NCI-H146 treated with DMSO at 0.1 percent for 48 hours (cell line): ENCODE results near the gene BCOR.

ENCODE experiments used
- DNase-seq: peaks from one replicate; lab custom pipeline; 2025; ENCODE audit not compliant: unreplicated experiment; lab: John Stamatoyannopoulos, UW

Gene BCOR

DNA sequence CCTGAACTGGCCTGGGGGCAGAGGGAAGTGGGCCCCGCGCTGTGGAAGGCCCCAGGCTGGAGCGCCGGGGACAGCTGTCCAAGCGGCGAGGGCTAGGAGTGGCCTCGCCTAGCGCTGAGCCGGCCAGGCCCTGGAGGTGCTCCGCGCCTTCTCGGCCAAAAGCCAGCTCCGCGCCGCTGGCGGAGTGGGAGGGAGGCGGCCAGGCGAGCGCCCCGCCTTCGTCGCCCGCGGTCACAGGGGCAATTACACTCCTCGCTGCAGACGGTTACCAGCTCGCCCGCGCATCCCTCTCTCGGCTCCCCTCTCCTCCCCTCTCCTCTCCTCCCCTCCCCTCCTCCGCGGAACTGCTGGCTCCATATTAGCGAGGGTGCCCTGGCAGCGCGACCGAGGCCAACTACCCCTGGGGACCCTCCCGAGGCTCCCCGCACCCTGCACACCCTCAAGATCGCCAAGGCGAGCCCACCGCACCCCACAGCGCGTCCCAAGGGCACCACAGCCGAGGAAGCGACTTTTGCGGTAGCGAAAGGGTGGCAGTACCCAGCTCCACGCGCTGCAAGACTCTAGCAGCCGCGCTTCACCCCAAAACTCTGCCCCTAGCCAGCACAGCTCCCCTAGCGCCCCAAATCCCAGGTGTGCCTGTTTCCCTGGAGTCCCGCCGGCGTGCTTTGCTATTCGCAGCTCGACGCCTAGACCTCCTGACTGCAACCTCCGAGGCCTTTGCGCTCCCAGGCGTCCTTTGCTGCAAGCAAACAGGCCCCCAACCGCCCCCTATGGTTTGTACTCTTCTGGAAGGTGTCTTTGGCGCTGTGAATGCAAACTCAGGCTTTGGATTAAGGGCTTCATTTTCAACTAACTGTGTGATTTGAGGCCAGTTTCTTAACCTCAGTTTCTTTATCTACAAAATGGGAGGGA lies 91.4 kb downstream of the BCOR start:
- no peak for DNase-seq

DNA sequence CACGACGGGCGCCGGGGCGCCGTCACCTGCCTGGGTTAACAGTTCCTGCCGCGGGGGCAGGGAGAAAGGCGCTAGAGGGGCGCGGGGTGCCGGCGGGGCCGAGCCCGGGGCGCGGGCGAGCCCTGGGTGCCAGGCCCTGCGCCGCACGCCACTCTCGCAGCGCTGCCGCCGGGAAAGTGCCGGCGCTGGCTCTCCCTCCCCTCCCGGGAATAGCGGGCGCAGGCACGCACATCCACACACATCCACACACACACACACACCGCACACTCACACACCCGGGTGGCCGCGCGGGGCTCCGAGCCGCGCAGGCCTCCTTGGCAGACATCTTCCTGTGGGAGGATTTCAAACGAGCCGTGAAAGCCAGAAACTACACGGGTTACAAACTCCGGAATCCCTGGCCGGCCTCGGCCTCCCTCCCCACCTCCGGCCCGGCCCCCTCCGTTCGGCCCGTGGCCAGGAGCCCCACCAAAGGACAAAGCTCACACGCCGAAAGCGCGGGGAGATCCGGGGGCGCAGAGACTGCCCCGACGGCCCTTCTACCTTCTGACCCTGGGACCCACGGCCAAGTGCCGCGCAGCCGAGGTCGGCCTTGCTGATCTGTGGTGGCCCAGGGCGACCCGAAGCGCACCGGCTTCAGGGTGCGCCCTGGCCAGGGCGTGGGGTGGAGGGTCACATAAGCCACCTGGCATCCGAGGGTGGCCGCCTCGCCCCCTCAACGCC lies 92.3 kb downstream of the BCOR start:
- no peak for DNase-seq

DNA sequence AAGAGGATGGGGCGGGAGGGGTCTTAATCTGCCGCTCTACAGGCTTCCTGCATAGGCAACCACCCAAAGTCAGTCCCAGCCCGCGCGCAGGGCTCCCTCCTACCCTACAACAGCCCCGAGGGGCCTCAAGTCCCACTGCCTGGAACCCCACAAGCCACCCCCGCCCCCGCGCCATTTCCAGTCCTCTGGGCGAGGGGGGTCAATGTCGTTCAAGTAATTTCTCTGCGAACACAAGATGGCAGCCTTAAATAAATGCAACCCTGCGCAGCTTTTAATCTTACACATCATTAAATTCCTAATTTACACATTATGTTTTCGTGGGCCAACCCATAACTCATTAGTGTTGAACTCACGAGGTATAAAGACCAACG lies 92.9 kb downstream of the BCOR start:
- DNase-seq: no peak

DNA sequence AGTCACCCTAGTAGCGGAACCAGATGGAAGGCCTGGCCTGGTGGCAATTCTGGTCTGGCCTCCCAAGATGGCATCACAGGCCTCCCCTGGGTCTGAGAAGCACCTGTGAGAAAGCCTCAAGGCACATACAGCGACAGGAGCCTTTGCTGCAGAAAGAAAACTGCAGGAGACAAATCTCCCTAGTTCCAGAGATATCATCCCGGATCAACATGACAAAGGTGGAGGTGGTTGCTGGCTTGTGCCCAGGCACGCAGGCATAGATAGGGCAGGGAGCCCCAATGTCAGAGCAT lies 93.6 kb downstream of the BCOR start:
- no peak for DNase-seq

DNA sequence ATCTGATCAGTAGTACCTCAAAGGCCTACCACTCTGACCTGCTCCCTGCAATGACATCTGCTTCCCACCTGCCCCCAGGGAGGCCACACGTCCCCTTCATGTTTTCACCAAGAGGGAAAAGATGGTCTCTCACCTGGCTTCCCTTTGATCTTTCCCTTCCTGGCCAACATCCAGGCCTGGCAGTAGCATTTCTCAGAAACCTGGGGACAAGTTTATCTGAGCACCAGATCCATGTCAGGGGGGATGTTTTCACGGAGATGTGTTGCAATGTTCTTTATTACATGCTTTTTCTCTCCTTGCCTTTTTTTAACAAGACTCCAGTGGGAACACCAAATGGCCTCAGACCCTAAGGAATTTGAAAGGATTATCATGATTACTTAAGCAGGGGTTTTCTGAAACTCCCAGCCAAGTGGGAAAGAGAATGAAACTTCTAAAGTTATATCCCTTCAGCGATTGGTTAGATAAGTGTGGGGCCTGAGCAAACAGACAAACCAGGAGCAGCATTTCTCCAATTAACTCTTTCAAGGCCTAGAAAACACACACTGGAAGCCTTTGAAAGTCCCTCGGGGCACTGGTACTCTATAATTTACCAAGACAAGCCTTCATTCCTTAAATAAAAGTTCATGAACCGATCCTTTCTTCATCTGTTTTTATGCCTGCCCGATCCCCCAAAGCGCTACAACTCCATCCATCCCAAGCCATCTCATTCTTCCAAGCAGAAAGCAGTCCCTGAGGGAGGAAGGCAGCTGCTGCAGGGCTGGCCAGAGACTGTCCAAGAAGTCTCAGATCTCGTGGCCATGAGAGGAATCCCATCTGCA lies 94.1 kb downstream of the BCOR start:
- no peak for DNase-seq

DNA sequence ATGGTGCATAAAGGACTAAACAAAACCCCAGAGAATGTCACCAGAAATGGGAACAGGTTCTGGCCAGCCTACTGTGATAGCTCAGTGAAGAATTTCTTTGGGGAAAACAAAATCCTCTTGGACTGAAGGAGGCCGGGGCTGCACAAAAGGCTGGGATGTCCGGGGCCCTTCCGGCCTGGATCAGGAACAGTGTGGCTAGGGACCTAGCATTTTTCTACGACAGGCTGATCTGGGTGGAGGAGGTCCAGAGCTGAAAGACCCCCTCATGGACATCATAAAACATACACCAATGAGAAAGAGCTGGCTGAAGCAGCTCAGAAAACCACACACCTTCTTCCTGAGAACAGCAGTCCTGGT lies 94.7 kb downstream of the BCOR start:
- DNase-seq: no peak
